Ascending aorta (tissue), 2 donors: ENCODE data around the gene ADRM1. TPM values are rescaled to one million over a fixed set of nuclear protein-coding genes. Genes with fewer than 3 reads are reported as not detected.

ENCODE experiments used
- DNase-seq, 2 donors: peaks; one replicate each; pipeline ENCODE4 v3.0.0-alpha.2; 2019; ENCODE audit warnings: low spot score in 2 of 2
- H3K27ac ChIP-seq, 2 donors: fragments of 200-600 bp; sonication (generic); one replicate each; pipeline ENCODE4 v1.5.1; 2016 to 2017; ENCODE audit warnings: mild to moderate bottlenecking in 1 of 2
- H3K27me3 ChIP-seq: fragments of 200-600 bp; sonication (generic); one replicate; pipeline ENCODE4 v1.5.1; 2017
- H3K36me3 ChIP-seq, 2 donors: fragments of 200-600 bp; sonication (generic); one replicate each; pipeline ENCODE4 v1.5.1; 2016
- H3K4me1 ChIP-seq, 2 donors: fragments of 200-600 bp; sonication (generic); one replicate each; pipeline ENCODE4 v1.5.1; 2016 to 2017; ENCODE audit warnings: mild to moderate bottlenecking in 1 of 2
- H3K4me3 ChIP-seq, 2 donors: fragments of 200-600 bp; sonication (generic); one replicate each; pipeline ENCODE4 v1.5.1; 2016 to 2017; ENCODE audit warnings: mild to moderate bottlenecking in 1 of 2
- H3K9me3 ChIP-seq, 2 donors: fragments of 200-600 bp; sonication (generic); one replicate each; pipeline ENCODE4 v1.5.1; 2016
- intact Hi-C: fragments of 100-400 bp; cut with DNase I; formaldehyde crosslinking; loops from one replicate; pipeline ENCODE4 v1.15.1; 2023
- total RNA-seq: library from RNA; depleted of rRNA; stranded (reverse); fragments of >200 nt; gene quantifications from one replicate; pipeline ENCODE4 v1.1.0, GENCODE V29; 2016
- TF ChIP-seq, protein P1 (sequence below), 3 experiments: fragments of 200-600 bp in 2 of 3; fragments of 450-650 bp in 1 of 3; sonication (generic) in 2 of 3; IDR thresholded peaks; one replicate each; pipeline ENCODE4 v1.5.1; 2016 to 2019; ENCODE audit warnings: antibody characterized with exemption in 3 of 3, mild to moderate bottlenecking in 1 of 3, moderate library complexity in 1 of 3

The ADRM1 gene
- total RNA-seq, 1 donor from 2014 or later = 236 TPM

GRCh38 chr20:62348604-62349003, 45.8 kb downstream of the ADRM1 start:
- no peak overlapping the region for H3K27ac ChIP-seq
- no peak overlapping the region for H3K4me3 ChIP-seq
- intact Hi-C loops = no loop called here
- peaks cover 56 to 69% of the 10 kb centered on the region in 2 donors for H3K36me3 ChIP-seq
- TF ChIP-seq, protein P1, sequence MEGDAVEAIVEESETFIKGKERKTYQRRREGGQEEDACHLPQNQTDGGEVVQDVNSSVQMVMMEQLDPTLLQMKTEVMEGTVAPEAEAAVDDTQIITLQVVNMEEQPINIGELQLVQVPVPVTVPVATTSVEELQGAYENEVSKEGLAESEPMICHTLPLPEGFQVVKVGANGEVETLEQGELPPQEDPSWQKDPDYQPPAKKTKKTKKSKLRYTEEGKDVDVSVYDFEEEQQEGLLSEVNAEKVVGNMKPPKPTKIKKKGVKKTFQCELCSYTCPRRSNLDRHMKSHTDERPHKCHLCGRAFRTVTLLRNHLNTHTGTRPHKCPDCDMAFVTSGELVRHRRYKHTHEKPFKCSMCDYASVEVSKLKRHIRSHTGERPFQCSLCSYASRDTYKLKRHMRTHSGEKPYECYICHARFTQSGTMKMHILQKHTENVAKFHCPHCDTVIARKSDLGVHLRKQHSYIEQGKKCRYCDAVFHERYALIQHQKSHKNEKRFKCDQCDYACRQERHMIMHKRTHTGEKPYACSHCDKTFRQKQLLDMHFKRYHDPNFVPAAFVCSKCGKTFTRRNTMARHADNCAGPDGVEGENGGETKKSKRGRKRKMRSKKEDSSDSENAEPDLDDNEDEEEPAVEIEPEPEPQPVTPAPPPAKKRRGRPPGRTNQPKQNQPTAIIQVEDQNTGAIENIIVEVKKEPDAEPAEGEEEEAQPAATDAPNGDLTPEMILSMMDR (IDR thresholded peaks at IDR 0.05) = no peak
- H3K9me3 ChIP-seq = no peaks in the 10 kb centered on the region
- H3K4me1 ChIP-seq = peaks cover 12 to 16% of the 10 kb centered on the region in 2 donors
- DNase-seq = no peak
- H3K27me3 ChIP-seq = no peaks in the 10 kb centered on the region

DNA sequence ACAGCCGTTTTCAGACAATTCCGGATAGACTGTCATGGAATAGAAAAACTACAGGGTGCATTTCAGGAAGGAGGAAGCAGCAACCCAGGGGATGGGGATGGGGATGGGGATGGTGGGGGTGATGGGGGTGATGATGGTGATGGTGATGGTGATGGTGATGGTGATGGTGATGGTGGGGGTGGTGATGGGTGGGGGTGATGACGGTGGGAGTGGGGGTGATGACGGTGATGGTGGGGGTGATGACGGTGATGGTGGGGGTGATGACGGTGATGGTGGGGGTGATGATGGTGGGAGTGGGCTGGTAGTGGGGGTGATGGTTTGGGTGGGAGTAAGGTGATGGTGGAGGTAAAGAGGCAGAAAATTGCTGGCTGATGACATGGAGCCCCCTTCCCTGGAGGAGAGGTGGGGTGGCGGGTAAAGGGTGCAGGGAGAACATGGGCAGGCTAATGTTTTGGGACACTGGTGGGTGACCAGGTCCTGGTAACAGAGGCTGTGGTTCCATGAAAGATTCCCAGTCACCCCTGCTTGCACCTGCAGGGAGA, 46.8 kb downstream of the ADRM1 start:
- H3K36me3 ChIP-seq = peaks cover 53 to 58% of the 10 kb centered on the region in 2 donors
- TF ChIP-seq, protein P1 (IDR thresholded peaks at IDR 0.05) = no peak
- DNase-seq = no peak
- peak overlapping the region in 1 of 2 donors; percentile 38 for H3K27ac ChIP-seq
- no peak overlapping the region for H3K4me3 ChIP-seq
- intact Hi-C loops = no loop called here
- H3K4me1 ChIP-seq = peaks cover 20 to 27% of the 10 kb centered on the region in 2 donors
- no peaks in the 10 kb centered on the region for H3K27me3 ChIP-seq
- H3K9me3 ChIP-seq = no peaks in the 10 kb centered on the region

DNA sequence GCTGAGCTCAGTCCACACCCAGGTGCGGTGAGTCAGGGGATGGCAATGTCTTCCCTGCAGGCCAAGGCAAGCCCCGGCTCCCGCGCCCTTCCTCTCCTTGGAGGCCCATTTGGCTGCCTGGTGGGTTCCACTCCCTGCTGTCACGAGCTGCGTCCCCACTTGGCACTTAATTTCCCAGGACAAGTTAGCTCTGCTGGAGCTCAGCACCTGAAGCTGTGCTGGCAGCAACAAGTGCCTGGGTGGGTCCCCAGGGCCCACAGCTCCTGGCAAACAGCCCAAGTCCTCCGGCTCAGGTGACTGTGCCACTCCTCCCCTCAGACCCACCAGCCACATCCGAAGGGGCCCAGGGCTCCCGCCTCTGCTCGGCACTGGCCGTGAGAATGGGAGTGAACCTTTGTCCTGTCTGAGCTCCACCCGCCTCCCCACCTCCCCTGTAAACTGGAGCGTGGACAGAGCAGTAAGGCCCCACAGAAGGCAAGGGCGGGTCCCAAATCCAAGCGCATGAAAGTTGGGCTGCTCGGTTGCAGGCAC, 47.4 kb downstream of the ADRM1 start:
- Histone ChIP-seq H3K4me1 (peaks cover 25 to 32% of the 10 kb centered on the region in 2 donors), H3K27me3 (no peaks in the 10 kb centered on the region), H3K9me3 (no peaks in the 10 kb centered on the region), H3K4me3 (no peak overlapping the region), H3K27ac (peak overlapping the region in 1 of 2 donors; percentile 38), H3K36me3 (peaks cover 47 to 53% of the 10 kb centered on the region in 2 donors)
- no peak for DNase-seq
- TF ChIP-seq, protein P1 (IDR thresholded peaks at IDR 0.05) = no peak
- intact Hi-C loops = no loop called here

GRCh38 chr20:62350629-62351422, 48.0 kb downstream of the ADRM1 start:
- peaks cover 27 to 39% of the 10 kb centered on the region in 2 donors for H3K4me1 ChIP-seq
- DNase-seq = no peak
- peaks cover 43 to 47% of the 10 kb centered on the region in 2 donors for H3K36me3 ChIP-seq
- H3K27ac ChIP-seq = peak overlapping the region; percentile 4 to 38
- no peak overlapping the region for H3K4me3 ChIP-seq
- H3K27me3 ChIP-seq = no peaks in the 10 kb centered on the region
- intact Hi-C loops = no loop called here
- TF ChIP-seq, protein P1 (IDR thresholded peaks at IDR 0.05) = no peak
- no peaks in the 10 kb centered on the region for H3K9me3 ChIP-seq

DNA sequence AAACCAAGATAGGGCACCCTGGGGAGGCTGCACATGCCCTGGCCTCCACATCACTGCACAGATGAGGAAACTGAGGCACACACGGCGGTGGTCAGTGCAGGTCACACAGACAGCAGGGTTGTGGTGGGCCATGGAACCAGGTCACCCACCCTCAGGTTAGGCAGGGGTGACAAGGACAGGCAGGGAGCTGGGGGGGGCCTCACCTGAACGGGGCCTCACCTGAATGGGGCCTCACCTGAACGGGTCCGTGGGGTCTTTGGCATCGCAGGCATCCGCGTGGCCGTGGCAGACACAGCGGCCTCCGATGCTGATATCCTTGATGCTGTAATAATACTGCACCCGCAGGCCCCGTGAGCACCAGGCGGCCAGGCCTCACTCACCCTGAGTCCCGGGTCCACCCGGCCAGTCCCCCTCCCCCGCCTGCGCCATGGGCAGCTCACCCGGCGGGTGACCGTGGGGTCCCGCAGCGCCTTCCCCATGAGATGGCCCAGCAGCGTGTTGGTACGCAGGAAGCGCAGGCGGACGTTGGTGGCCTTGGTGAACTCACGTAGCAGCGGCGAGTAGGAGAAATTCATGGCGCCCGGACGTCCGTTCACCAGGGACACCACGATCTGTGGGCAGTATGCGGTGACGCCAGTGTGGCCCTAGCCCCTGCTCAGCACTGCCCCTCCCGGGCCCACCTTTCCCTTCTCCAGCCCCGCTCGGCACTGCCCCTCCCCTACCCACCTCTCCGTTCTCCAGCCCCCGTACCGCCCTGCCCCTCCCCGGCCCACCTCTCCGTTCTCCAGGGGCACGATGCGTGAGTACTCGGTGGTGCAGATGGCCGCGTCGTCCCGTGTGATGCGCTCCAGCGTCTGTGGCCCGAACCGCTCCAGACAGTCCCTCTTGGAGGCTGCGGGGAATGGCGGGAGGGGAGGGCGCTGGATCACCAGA, 48.9 kb downstream of the ADRM1 start:
- TF ChIP-seq, protein P1 (IDR thresholded peaks at IDR 0.05) = no peak
- H3K27ac ChIP-seq = peak overlapping the region; percentile 98 to 99
- peaks cover 34 to 38% of the 10 kb centered on the region in 2 donors for H3K36me3 ChIP-seq
- H3K4me3 ChIP-seq = no peak overlapping the region
- intact Hi-C loops = loop anchor here (1.0 kb wide), 2 partner anchors 25 to 49 kb away; partner anchors contain the start of gene ADRM1
- peaks cover 31 to 46% of the 10 kb centered on the region in 2 donors for H3K4me1 ChIP-seq
- H3K27me3 ChIP-seq = no peaks in the 10 kb centered on the region
- no peak for DNase-seq
- H3K9me3 ChIP-seq = no peaks in the 10 kb centered on the region
